PC-9 (cell line): ENCODE measurements around the gene CYB5RL. TPM values are rescaled to one million over a fixed set of nuclear protein-coding genes. Genes with fewer than 3 reads are reported as not detected.

ENCODE experiments used
- BruUV-seq: library from RNA; stranded (reverse); fragments of 400-500 nt; replicated peaks from 2 replicates; lab custom pipeline; 2021; lab: Mats Ljungman, UMichigan
- CTCF ChIA-PET: fragments of 300-600 bp; sonication (Branson Sonifier 250); formaldehyde crosslinking; loops from one replicate; lab custom pipeline; 2022; ENCODE audit warnings: antibody characterized with exemption; lab: Charles Lee
- POLR2A ChIA-PET: fragments of 300-600 bp; sonication (Branson Sonifier 250); formaldehyde crosslinking; loops from one replicate; lab custom pipeline; 2022; ENCODE audit warnings: antibody characterized with exemption; ENCODE audit not compliant: unreplicated experiment; lab: Charles Lee
- DNase-seq, 2 experiments: peaks; one replicate each; pipeline versions ENCODE4 v3.0.0 to v3.0.0-alpha.2; 2015 to 2022; ENCODE audit warnings: mixed read lengths in 1 of 2
- H2AFZ ChIP-seq: fragments of 200-600 bp; sonication (generic); 2 replicates; pipeline ENCODE4 v1.8.1; 2017; ENCODE audit warnings: antibody characterized with exemption
- H3F3A ChIP-seq: fragments of 200-600 bp; sonication (generic); 2 replicates; pipeline ENCODE4 v1.8.1; 2017; ENCODE audit warnings: antibody characterized with exemption, mild to moderate bottlenecking, low read depth; ENCODE audit not compliant: insufficient read depth
- H3K27ac ChIP-seq: fragments of 200-600 bp; sonication (generic); 2 replicates; pipeline ENCODE4 v1.6.1; 2016; ENCODE audit warnings: mixed run types
- H3K27me3 ChIP-seq: fragments of 200-600 bp; sonication (generic); 2 replicates; pipeline ENCODE4 v1.6.1; 2016; ENCODE audit warnings: low read depth, mixed run types; ENCODE audit not compliant: insufficient read depth
- H3K36me3 ChIP-seq: fragments of 200-600 bp; sonication (generic); 2 replicates; pipeline ENCODE4 v1.6.1; 2016; ENCODE audit warnings: low read depth, mixed run types
- H3K4me1 ChIP-seq: fragments of 200-600 bp; sonication (generic); replicated peaks from 2 replicates; pipeline ENCODE4 v1.6.1; 2016; ENCODE audit warnings: mixed run types; ENCODE audit not compliant: insufficient read depth
- H3K4me2 ChIP-seq: fragments of 200-600 bp; sonication (generic); 2 replicates; pipeline ENCODE4 v1.6.1; 2017; ENCODE audit warnings: mixed run types
- H3K4me3 ChIP-seq: fragments of 200-600 bp; sonication (generic); 2 replicates; pipeline ENCODE4 v1.6.1; 2016; ENCODE audit warnings: mixed run types
- H3K79me2 ChIP-seq: fragments of 200-600 bp; sonication (generic); 2 replicates; pipeline ENCODE4 v1.6.1; 2017; ENCODE audit warnings: low read depth, mixed run types
- H3K9me2 ChIP-seq: fragments of 200-600 bp; sonication (generic); 2 replicates; pipeline ENCODE4 v1.8.1; 2017; ENCODE audit warnings: mild to moderate bottlenecking; ENCODE audit not compliant: insufficient read depth
- H3K9me3 ChIP-seq: fragments of 200-600 bp; sonication (generic); 2 replicates; pipeline ENCODE4 v1.8.1; 2016; ENCODE audit warnings: low read depth; ENCODE audit not compliant: insufficient read depth
- H4K20me1 ChIP-seq: fragments of 200-600 bp; sonication (generic); 2 replicates; pipeline ENCODE4 v1.8.1; 2017; ENCODE audit not compliant: insufficient read depth
- EZH2 ChIP-seq: fragments of 200-600 bp; sonication (generic); IDR thresholded peaks from 2 replicates; pipeline ENCODE4 v1.8.0; 2017; ENCODE audit warnings: antibody characterized with exemption, low read depth
- intact Hi-C: fragments of 100-400 bp; cut with micrococcal nuclease; formaldehyde crosslinking; loops from one replicate; pipeline ENCODE4 v1.10.0; 2022; ENCODE audit not compliant: unreplicated experiment
- total RNA-seq: library from RNA; stranded (reverse); gene quantifications from 2 replicates; pipeline ENCODE4 v1.2.3, GENCODE V29; 2021
- TF ChIP-seq, protein P1 (sequence below): fragments of 200-600 bp; sonication (generic); conservative IDR thresholded peaks from 2 replicates; pipeline ENCODE4 v1.6.1; 2017; ENCODE audit warnings: mixed run types, antibody characterized with exemption, mild to moderate bottlenecking, moderate library complexity

The CYB5RL gene
- total RNA-seq, 1 experiment from 2014 or later: 6.7 TPM

GRCh38 chr1:54186056-54186455, 13.8 kb downstream of the CYB5RL start:
- Histone ChIP-seq H3K27me3 (no peaks in the 10 kb centered on the region), H3K4me3 (no peak overlapping the region), H4K20me1 (no peaks in the 10 kb centered on the region), H3K9me2 (no peaks in the 10 kb centered on the region), H3K27ac (no peak overlapping the region), H3K79me2 (no peaks in the 10 kb centered on the region), H3K4me1 (no peaks in the 10 kb centered on the region), H3K36me3 (no peaks in the 10 kb centered on the region), H3K9me3 (no peaks in the 10 kb centered on the region), H3K4me2 (no peak overlapping the region), H2AFZ (no peak overlapping the region), H3F3A (no peaks in the 10 kb centered on the region)
- ChIA-PET CTCF (interaction anchor here (0.6 kb wide), 1 partner anchor 65 kb away, joined by 9 read pairs; no protein-coding TSS in a partner anchor), POLR2A (no interaction called here)
- intact Hi-C loops: no loop called here
- TF ChIP-seq, protein P1, sequence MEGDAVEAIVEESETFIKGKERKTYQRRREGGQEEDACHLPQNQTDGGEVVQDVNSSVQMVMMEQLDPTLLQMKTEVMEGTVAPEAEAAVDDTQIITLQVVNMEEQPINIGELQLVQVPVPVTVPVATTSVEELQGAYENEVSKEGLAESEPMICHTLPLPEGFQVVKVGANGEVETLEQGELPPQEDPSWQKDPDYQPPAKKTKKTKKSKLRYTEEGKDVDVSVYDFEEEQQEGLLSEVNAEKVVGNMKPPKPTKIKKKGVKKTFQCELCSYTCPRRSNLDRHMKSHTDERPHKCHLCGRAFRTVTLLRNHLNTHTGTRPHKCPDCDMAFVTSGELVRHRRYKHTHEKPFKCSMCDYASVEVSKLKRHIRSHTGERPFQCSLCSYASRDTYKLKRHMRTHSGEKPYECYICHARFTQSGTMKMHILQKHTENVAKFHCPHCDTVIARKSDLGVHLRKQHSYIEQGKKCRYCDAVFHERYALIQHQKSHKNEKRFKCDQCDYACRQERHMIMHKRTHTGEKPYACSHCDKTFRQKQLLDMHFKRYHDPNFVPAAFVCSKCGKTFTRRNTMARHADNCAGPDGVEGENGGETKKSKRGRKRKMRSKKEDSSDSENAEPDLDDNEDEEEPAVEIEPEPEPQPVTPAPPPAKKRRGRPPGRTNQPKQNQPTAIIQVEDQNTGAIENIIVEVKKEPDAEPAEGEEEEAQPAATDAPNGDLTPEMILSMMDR: no peak
- no peak for TF ChIP-seq EZH2
- no peak for DNase-seq
- no TSS peak for BruUV-seq

DNA sequence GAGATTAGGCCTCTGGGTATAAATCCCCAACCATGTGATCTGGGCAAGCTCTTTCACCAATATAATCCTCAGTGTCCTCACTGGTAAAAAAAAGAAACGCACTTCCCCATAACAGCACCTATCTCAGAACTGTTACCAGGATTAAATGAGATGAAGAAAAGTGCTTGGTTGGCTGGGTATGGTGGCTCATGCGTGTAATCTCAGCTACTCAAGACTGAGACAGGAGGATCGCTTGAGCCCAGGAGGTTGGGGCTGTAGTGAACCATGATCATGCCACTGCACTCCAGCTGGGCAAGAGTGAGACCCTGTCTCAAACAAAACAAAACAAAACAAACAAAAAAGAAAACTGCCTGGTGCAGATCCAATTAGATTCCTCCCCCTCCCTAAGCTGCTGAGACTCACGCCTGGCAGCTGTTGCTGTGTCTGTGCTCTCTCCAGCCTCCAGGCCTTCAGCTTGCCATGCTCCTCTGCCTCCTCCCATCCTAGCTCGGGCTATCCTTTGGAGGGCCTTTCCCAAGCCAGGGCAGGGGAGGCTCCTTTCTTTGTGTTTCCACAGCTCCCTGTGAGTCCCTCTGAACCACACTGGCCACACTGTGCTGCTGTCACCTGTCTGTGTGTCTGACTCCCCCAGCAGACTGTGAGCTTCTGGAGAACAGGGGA, 19.0 kb downstream of the CYB5RL start:
- Histone ChIP-seq H2AFZ (no peak overlapping the region), H3K4me3 (no peak overlapping the region), H3K27me3 (no peaks in the 10 kb centered on the region), H3K4me1 (no peaks in the 10 kb centered on the region), H3K27ac (no peak overlapping the region), H3K4me2 (no peak overlapping the region), H3K36me3 (no peaks in the 10 kb centered on the region), H3K79me2 (no peaks in the 10 kb centered on the region), H3K9me3 (no peaks in the 10 kb centered on the region), H4K20me1 (no peaks in the 10 kb centered on the region), H3F3A (no peaks in the 10 kb centered on the region), H3K9me2 (no peaks in the 10 kb centered on the region)
- POLR2A ChIA-PET: no interaction called here
- intact Hi-C loops: no loop called here
- TF ChIP-seq, protein P1: no peak
- no peak for TF ChIP-seq EZH2
- no peak for DNase-seq
- BruUV-seq: no TSS peak
- CTCF ChIA-PET: interaction anchor here (1.0 kb wide), 1 partner anchor 60 kb away, joined by 3 read pairs; no protein-coding TSS in a partner anchor

DNA sequence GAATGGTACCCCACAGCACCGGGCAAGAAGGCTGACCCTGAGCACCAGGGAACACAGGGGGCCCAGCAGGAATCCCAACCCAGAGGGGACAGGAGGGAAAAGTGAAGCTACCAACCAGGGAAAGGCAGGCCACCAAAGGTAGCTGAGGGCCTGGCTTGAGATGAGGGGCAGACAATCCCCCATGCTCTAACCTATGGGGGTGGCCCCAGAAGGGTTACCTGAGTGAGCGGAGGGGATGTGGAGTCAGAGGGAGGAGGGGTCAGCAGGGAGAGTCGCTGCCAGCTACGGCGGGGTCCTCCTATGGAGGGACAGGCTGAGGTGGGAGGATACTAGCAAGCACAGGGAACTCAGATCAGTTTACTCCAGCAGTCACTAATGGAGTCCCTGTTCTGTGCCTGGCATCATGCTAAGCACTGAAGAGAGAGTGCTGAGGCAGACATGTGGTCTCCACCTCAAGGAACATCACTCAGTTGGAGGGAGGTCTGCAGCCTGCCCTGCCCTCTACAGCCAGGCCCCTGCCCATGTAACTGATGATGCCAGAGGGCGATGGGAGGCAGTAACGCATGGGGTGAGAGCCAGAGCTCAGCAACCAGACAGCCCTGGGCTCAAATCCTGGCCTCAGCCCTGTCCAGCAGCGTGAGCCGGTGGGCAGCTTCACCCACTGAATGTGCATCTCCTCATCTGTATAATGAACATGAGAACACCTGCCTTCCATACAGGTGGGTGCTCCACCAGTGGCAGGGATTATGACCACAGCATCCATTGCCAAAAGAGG, 21.3 kb downstream of the CYB5RL start:
- ChIA-PET CTCF (no interaction called here), POLR2A (interaction anchor here (0.6 kb wide), 1 partner anchor 37 kb away, joined by 3 read pairs; no protein-coding TSS in a partner anchor)
- Histone ChIP-seq H4K20me1 (no peaks in the 10 kb centered on the region), H3F3A (no peaks in the 10 kb centered on the region), H3K27ac (no peak overlapping the region), H3K9me3 (no peaks in the 10 kb centered on the region), H3K27me3 (no peaks in the 10 kb centered on the region), H3K36me3 (no peaks in the 10 kb centered on the region), H2AFZ (no peak overlapping the region), H3K4me1 (no peaks in the 10 kb centered on the region), H3K4me3 (no peak overlapping the region), H3K4me2 (no peak overlapping the region), H3K9me2 (no peaks in the 10 kb centered on the region), H3K79me2 (no peaks in the 10 kb centered on the region)
- BruUV-seq: no TSS peak
- TF ChIP-seq, protein P1: no peak
- no peak for TF ChIP-seq EZH2
- no peak for DNase-seq
- intact Hi-C loops: no loop called here
